ENCODE results near the gene PATZ1.

PATZ1 gene

DNA sequence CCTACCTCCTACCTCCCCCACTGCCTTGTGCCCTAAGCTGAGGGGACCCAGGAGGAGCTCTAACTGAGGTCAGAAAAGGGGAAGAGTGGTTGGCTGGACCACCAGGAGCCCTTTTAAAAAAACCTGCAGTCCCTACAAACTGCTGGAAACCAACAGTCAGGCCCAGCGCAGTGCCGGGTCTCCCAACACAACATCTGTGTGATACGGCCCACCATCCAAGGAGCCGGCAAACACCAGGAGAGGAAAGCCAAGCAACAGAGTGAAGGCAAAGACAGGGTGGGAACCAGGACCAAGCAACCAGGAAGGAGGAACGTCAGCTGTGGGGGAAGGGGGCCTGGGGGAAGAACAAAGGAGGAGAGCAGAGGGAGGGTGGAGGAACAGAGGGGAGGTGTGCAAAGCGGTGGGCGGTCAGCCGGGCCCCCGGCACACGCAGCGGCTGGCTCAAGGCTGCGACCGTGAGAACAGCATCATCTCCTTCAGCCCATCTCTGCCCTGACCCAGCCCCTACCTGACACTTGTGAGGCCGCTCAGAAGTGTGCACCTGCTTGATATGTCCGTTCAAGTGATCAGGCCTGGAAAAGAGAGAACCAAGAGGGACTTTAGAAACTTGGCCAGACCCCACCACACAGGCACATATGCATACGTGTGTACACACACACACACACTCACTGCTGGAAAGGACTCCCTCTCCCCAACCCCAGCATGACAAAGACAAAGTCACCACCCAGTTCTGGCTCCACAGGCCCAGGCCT is 3.6 kb downstream of the PATZ1 start:
- no peak overlapping the region for H3K4me3 ChIP-seq (ENCODE audit: low read length)
- TF ChIP-seq, protein P1, sequence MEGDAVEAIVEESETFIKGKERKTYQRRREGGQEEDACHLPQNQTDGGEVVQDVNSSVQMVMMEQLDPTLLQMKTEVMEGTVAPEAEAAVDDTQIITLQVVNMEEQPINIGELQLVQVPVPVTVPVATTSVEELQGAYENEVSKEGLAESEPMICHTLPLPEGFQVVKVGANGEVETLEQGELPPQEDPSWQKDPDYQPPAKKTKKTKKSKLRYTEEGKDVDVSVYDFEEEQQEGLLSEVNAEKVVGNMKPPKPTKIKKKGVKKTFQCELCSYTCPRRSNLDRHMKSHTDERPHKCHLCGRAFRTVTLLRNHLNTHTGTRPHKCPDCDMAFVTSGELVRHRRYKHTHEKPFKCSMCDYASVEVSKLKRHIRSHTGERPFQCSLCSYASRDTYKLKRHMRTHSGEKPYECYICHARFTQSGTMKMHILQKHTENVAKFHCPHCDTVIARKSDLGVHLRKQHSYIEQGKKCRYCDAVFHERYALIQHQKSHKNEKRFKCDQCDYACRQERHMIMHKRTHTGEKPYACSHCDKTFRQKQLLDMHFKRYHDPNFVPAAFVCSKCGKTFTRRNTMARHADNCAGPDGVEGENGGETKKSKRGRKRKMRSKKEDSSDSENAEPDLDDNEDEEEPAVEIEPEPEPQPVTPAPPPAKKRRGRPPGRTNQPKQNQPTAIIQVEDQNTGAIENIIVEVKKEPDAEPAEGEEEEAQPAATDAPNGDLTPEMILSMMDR (conservative IDR thresholded peaks at IDR 0.05; ENCODE audit: low read length), result no peak
- no peak for DNase-seq (ENCODE audit: low read depth)

DNA sequence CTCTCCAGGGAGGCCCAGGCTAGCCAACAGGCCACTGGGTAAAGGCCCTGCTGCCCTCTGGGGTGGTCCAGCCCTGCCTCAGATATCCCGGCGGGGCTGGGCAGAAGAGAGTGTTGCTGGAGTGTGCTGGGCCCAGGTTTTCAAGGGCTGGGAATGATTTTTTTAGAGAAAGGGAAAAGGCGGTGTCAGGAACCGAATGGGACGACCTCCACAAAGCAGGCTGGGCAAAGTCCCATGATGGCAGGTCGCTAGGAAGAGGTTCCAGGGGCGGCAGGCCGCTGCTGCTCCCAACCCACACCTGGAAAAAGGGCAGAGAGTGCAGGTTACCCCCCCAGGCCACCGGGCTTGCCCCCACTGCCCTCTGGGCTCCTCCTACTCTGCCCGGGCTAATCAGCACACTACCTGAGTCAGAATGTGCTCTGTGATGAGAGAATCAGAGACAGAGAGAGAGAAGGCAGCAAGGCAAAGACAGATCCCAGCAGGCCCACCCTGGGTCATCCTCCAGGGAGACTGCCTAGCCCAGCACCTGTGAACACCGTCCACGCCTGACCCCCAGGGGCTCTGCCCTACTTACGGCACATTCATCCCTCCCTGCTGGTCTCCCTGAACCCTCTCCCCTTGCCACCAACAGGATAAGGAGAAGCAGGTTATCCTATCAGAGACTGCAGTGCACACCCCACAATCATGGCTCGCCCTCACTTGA is 4.6 kb downstream of the PATZ1 start:
- TF ChIP-seq, protein P1 (conservative IDR thresholded peaks at IDR 0.05; ENCODE audit: low read length), result no peak
- H3K4me3 ChIP-seq (ENCODE audit: low read length), result no peak overlapping the region
- no peak for DNase-seq (ENCODE audit: low read depth)

DNA sequence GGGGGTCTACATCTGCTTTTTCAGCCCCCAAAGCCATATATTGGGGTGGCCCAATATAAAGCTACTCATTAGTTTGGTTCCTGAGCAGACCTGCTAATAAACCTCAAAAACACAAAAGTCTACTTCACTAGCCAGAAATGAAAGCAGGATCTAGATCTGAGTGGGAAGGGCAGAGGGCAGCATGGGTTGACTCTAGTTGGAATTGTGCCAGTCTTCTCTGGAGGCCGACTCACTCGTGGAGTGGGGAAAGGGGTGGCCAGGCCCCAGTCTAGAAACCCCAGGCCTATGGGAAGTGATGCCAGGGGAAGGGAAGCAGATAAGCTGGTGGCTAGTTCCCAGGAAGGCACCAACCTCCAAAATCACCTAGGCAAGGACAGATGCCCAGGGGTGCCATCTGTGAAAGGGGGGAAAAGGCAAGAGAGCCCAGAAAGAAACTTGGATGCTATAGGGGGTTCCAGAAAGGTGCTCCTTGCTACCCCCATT is 5.3 kb downstream of the PATZ1 start:
- DNase-seq (ENCODE audit: low read depth), result no peak
- H3K4me3 ChIP-seq (ENCODE audit: low read length), result no peak overlapping the region
- TF ChIP-seq, protein P1 (conservative IDR thresholded peaks at IDR 0.05; ENCODE audit: low read length), result no peak

DNA sequence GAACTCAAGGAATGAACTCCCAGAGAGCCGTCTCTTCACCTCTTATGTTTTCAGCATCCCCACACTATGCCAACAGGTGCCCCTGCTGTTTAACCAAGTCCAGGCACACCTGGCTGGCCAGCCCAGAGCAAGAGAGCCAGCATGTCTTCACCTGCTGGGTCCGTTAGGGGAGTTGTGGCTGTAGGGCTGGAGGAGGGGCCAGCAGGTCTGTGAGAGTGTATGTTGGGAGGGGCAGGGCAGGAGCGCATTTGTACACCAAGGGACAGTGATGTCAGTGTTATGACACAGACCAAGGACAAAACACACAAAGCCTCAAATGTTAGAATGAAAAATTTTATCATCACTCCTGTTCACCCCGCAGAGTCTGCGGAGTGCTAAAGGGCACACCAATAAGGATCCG is 5.8 kb downstream of the PATZ1 start:
- TF ChIP-seq, protein P1 (conservative IDR thresholded peaks at IDR 0.05; ENCODE audit: low read length), result no peak
- H3K4me3 ChIP-seq (ENCODE audit: low read length), result no peak overlapping the region
- DNase-seq (ENCODE audit: low read depth), result no peak

DNA sequence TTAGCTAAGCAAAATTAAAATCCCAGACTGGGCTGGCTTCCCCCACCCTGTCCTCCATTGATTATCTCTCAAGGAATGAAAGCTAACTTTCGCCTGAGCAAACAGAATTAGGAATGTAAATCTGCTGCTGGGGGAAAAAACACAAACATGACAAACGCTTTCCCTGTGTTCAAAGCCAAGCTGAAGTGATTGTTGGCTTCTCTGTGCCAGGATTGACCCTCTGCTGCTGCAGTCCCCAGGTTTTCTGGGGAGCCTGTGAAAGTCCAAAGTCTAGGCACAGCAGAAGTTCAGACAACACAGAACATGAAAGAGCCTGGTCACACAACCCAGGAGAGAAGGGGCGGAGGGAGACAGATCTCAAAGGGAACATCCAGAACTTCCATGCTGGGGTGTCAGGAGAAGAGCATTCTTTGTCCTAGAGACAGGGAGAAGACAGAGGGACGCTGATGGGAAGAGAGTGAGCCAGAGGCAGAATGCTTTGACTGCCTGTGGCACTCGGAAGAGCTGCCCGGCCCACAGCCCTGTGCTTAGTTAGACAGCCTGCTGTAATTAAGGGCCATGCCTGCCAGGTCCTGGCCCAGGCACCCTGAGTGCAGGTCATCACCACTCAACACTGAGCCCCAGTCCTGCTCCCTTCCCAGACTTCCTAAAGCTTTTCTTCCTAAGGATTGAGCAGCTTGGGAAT is 6.9 kb downstream of the PATZ1 start:
- no peak for DNase-seq (ENCODE audit: low read depth)
- no peak overlapping the region for H3K4me3 ChIP-seq (ENCODE audit: low read length)
- TF ChIP-seq, protein P1 (conservative IDR thresholded peaks at IDR 0.05; ENCODE audit: low read length), result no peak

DNA sequence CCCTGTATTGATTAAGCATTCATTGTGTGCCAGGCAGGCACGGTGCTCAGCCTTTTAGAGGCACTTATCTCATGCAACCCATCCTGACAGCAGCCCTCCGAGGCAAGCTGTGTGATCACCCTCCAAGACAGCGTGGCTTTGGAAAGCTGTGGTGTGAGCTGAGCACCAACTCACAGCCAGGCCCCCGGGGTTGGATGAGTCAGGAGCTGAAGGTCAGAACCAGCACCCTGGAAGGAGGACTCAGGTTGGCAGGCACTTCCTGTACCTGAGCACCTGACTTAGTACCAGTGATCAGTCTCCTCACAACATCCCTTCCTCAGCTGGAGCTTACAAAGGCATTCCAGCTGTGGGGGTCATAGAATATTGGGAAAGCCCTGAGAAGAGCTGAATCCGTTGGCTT is 9.0 kb downstream of the PATZ1 start:
- no peak overlapping the region for H3K4me3 ChIP-seq (ENCODE audit: low read length)
- DNase-seq (ENCODE audit: low read depth), result no peak
- TF ChIP-seq, protein P1 (conservative IDR thresholded peaks at IDR 0.05; ENCODE audit: low read length), result no peak
